ENCODE measurements around the gene RABIF.
A peak's percentile ranks its signal among the peaks of the same experiment; 100 is the strongest.
"Not testable (repeated sequence)": the region's sequence is repeated elsewhere in the genome, so short reads cannot be mapped to it uniquely, and the experiment has no call there.

Gene RABIF

DNA sequence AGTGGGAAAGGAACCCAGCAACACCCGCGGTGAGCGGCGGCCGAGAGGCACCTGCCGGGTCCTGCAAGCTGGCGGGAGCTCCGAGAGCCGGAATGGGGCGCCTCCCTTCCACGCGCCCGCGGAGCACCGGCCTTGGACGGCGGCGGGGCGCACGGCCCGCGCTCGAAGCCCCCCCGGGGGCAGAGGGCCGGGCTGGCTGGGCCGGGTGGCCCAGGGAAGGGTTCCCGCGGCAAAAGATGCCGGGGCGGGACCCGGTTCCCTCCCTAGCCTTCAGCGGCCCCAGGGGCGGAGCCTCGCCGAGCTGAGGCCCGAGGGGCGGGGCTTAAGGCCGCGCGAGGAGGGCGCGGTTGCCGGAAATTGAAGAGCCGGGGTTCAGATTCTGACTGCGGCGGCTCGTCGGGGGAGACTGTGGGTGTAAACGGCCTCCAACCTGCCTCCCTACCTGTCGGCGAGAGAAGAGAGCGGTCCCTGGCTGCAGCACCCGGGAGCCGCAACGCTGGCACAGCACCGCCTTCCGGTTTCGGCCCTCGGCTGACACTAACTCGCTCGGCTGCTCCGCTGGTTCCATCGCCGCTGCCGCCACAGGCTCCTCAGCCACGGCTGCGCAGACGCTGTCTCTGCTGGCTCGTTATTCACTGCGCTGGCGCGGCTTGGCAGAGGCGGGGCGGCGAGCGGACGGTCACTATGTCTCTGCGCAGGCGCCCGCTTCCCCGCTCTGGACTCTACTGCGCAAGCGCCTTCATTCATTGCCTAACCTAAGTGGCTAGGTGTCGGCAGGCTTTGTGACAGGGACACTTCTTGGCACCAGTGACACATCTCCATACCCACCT lies at the start of gene RABIF:
Gene RABIF (minus strand): TSS at position 619 of the 830 bp plus-strand sequence. CDS start 51 bp downstream, at position 568.
- DNase-seq: peak; percentile 99

DNA sequence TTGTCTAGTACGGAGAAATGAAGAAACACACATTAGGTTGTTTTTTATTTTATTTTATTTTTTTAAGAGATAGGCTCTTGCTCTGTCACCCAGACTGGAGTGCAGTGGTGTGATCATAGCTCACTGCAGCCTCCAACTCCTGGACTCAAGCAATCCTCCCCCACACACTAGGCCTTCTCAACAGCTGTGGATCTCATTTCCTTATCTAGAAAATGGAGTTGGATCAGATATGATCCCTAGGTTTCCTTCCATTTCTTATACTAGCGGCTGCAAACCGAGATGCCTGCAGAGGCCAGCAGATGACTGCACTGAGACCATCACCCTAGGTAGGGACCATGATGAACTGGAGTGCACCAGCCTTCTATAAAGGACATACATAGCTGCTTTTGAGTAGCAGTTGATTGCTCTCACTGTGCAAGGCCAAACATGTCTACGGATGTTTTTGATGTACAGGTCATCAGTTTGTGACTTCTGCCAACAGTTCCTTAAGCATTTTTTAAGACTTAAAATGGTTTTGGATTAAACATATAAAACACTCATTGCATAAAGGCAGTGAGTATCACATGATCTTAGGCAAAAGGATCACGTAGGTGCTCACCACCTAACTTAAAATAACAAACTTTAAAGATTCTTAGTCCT lies 49.5 kb upstream of the RABIF start:
- DNase-seq: no peak

DNA sequence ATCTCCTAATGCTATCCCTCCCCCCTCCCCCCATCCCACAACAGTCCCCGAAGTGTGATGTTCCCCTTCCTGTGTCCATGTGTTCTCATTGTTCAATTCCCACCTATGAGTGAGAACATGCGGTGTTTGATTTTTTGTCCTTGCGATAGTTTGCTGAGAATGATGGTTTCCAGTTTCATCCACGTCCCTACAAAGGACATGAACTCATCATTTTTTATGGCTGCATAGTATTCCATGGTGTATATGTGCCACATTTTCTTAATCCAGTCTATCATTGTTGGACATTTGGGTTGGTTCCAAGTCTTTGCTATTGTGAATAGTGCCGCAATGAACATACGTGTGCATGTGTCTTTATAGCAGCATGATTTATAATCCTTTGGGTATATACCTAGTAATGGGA lies 47.5 kb upstream of the RABIF start:
- DNase-seq: not testable (repeated sequence)

DNA sequence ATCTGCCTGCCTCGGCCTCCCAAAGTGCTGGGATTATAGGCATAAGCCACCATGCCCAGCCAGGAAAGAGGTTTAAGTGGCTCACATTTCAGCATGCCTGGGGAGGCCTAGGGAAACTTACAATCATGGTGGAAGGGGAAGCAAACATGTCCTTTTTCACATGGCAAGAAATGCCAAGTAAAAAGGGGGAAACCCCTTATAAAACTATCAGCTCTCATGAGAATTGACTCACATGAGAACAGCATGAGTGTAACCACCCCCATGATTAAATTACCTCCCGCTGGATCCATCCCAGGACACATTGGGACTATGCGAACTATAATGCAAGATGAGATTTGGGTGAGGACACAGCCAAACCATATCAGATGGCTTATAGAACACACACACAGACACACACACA lies 46.9 kb upstream of the RABIF start:
- DNase-seq: no peak

DNA sequence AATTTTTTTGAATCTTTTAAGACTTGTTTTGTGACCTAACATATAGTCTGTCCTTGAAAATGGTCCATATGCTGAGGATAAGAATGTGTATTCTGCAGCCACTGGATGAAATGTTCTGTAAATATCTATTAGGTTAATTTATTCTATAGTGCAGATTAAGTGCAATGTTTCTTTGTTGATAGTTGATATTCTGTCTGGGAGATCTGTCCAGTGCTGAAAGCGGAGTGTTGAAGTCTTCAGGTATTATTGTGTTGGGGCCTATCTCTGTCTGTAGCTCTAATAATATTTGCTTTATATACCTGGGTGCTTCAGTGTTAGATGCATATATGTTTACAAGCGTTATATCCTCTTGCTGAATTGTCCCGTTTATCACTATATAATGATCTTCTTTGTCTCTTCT lies 45.8 kb upstream of the RABIF start:
- DNase-seq: no peak

DNA sequence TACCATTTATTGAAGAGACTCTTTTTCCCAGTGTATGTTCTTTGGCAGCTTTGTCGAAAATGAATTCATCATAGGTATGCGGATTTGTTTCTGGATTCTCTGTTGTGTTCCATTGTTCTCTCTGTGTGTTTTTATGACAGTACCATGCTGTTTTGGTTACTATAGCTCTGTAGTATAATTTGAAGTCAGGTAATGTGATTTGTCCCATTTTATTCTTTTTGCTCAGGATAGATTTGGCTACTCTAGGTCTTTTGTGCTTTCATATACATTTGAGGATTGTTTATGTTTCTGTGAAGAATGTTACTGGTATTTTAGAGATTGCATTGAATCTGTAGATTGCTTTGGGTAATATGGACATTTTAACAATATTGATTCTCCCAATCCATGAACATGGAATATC lies 43.5 kb upstream of the RABIF start:
- no peak for DNase-seq

DNA sequence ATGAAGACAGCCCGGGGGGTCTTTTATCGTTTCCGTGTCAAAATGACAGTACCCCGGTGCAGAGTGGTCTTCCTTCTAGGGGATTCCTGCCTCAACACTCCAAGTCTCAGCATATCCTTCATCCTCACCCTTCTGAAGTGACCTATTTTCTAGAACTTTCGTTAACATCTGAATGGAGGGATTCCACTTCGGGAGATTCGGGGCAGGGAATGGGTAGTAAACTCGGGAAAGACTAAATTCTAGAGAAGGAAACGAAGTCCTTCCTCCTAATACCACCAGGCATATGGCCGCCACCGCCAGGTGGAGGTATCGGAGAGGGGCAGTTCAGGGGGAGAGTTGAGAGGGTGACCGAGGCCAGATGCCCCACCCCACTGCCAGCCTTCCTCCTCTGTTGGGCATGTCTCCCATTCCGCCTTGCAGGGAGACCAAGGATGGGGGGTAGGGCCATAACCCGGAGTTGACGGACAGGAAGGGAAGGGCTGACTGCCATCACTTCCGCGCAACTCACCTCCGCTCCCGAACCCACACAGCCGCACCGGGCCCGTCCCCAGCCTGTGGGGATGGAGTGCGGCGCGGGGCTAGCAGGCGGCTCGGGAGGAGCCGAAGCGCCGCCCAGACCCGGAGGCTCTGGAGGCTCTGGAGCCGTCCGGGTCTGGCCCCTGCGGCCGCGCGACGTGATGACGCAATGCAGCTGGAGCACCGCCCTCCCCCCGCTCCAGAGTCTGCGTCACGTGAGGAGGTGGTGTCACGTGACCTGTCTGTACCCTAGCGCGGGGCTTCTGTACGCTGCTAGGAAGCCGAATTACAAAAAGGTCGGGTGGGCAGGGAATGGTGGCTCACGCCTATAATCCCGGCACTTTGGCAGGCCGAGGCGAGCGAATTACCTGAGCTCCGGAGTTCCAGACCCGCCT lies 37.9 kb upstream of the RABIF start, which contains the start of gene KLHL12:
Gene KLHL12 (minus strand): TSS at position 654 of the 911 bp plus-strand sequence. CDS start 2,072 bp downstream, outside the sequence.
- peak; percentile 99 for DNase-seq

DNA sequence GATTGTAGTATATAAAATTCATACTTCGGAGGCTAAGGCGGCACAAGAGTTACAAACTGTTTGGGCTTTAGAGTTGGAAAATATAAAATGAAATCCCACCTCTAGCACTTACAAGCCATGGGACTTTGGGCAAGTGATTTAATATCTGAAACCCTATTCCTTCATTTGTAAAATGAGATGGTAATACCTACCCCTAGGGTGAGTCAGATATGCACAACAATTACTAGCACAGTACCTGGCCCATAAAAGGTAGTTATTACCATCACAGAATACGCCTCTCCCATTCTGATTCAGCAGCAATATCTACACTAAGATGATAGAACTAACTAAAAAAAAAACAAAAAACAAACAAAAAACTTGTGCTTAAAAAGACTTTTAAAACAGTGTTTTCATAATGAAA lies 34.6 kb upstream of the RABIF start:
- peak; percentile 40 for DNase-seq

DNA sequence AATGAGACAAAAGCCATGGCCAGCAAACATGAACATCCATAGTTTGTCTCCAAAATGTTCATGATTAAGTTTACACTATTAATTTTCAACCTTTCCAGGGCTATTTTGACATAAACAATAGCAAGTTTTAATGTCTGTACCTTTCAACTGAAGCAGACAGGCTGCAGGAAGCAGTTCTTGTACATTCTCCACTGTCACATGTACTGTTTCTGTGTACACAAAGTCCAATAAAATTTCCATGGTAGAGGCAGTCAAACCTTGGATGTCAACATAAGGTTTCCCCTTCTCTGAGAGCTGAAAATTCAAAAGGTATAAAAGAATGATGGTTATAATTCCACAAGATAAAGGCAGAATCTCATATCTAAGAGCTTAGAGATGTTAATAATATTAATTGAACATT lies 30.7 kb upstream of the RABIF start:
- DNase-seq: no peak

DNA sequence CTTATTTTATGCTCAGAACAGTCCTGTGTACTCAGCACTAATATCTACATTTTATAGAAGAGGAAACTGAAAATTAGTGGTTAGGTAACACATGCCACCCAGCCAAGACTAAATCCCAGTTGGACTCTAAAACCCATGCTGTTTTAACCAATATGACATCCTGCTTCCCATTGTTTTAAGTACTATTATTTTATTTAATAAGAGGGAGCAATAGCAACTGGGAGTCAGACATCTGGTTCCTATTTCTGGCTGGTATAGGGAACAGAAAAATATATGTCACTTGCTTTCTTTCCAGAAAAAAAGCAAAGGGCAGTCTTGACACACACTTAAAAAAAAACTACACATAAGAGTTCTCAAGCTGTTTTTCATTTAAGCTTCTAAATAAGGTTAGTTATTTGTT lies 26.2 kb upstream of the RABIF start:
- no peak for DNase-seq

DNA sequence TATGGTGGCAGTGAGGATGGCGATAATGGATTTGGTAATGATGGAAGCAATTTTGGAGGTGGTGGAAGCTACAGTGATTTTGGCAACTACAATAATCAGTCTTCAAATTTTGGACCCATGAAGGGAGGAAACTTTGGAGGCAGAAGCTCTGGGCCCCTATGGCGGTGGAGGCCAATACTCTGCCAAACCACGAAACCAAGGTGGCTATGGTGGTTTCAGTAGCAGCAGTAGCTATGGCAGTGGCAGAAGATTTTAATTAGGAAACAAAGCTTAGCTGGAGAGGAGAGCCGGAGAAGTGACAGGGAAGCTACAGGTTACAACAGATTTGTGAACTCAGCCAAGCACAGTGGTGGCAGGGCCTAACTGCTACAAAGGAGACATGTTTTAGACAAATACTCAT lies 23.5 kb upstream of the RABIF start:
- not testable (repeated sequence) for DNase-seq

DNA sequence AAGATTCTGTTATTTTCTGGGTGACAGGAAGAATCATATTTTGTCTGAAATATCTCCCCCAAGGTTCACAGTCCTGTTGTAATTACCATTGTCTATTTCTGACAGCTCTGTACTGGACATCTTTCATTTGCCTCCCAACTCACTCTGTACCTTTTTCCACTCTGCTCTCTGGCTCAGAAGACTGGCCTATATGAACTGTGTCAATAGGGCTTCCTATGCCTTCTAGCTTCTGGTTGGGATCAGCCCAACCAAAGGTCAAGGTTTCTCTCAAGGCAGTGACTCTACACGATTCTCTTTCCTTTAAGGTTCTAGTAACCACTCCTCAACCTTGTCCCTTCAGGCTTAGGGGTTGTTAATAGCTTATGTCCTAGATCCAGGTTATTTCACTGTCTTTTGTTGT lies 20.5 kb upstream of the RABIF start:
- no peak for DNase-seq

DNA sequence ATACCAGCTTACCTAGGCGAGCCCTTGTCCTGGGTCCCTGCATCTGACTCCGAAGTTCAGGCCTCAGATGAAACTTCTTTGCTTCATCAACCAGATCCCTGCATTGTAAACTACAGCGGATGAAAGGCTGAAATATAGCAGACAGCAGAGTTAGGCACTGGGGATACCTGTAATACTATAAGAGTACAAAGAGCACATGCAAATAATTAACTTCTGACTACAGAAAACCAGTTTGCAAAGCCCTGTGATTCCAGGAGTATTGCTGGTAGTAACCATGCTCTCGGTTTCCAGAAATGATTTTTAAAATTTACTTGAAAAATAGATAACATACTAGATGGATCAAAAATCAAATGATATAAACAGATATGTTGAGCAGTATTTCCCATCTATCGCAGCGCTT lies 20.0 kb upstream of the RABIF start:
- no peak for DNase-seq

DNA sequence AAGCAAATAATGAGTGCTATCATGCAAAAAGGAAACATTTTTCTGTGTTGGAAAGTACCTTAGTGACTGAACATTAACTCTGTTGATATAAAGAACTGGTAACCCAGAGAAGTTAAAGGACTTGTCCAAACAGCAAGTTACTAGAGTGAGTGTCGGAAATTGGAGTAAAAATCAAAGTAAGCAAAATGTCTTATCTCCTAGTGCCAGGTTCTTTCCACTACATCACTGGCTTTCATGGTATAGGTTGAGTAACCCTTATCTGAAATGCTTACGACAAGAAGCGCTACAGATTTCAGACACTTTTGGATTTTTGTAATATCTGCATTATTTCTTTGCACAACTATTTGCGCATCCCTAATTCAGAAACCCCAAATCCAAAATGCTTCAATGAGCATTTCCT lies 16.4 kb upstream of the RABIF start:
- no peak for DNase-seq

DNA sequence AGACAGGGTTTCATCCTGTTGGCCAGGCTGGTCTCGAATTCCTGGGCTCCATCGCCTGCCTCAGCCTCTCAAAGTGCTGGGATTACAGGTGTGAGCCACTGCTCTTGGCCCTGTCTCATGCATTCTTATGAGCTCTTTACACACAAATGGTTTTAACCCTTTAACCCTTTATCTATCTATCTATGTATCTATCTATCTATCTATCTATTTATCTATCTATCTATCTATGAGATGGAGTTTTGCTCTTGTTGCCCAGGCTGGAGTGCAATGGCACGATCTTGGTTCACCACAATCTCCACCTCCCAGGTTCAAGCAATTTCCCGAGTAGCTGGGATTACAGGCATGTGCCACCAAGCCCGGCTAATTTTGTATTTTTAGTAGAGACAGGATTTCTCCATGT lies 14.9 kb upstream of the RABIF start:
- DNase-seq: not testable (repeated sequence)

DNA sequence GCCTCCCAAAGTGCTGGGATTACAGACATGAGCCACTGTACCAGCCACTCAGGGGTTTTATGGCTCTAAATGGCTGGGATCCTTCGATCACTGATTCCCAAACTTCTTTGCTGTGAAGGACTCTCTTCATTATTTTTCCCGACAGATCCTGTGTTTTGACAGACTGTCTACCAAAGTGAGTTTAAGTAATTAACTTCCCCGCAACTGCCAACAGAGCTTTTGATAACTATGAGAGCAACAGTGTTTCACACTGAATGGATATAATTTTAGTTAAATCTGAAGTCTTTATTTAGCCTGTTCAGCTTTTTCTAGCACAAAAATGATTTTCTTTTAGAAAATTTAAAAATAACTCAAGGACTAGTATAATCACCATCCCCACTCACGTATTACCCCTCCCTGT lies 12.6 kb upstream of the RABIF start:
- DNase-seq: no peak

DNA sequence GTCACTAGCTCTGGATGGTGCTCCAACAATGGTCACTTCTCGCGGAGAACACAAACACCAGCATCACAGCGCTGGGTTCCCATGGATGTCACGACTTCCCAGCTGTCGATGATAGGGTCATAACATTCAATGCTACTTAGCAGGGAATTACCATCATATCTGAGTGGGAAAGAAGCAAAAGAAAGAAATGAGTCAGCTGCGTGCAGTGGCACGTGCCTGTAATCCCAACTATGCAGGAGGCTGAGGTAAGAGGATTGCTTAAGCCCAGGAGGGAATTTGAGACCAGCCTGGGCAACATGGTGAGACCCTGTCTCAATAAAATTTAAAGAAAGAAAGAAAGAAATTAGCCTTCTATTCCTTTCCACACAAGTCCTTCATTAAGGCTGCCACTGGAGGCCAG lies 3.6 kb upstream of the RABIF start:
- no peak for DNase-seq

DNA sequence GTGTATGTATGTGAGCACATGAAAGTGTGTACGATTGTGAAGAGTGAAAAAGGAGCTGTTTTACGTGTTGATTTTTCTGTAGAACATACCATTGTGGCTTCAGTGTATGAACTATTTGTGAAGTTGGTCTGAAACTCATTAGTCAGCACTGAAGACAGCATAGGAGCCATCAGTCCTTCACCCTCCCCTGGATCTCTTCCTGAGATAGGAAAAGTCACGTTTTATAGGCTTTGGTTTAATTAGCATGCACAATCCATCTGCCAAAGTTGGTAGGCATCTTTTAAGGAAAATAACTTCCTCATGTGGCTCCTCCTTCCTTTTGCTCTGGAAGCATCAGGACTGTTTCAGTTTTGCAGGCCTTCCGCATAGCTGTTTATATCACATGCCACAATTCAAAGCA lies 1.4 kb upstream of the RABIF start:
- DNase-seq: no peak

DNA sequence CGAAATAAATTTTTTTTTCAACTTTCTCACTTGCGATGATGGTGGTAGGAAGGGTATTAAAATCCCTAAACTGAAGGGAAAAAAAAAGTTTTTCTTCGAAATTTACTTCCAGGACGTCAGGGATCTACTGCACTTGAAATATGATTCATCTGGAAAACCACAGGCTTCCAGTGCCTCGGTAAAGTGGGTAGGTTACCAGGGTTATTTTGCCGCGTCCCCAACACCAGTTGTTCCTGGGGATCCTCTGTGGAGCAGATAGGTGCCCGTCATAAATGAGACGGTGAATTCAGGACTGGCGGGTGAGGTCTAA lies 773 bp downstream of the RABIF start:
- no peak for DNase-seq

DNA sequence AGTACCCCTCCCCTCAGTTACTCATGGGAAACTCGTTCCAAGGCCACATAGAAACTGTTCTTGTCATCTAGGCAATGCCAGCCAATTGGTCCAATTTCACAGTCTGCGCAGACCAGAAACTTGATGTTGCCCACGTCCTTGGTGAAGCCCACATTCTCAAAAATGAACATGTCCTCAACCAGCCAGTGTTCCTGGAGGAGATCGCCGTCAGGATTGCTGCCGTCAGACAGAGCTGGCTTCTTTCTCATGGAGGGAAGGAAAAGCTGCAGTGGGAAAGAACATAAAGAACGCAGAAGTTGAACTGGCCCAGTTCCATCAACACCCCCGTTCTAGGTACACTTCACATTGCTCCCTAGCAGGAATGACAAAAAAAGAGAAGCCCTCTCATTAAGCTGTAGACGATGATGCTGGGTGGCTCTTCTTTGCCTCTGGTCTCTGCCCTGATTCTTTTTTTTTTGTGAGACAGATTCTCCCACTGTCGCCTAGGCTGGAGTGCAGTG lies 7.9 kb downstream of the RABIF start:
- no peak for DNase-seq

DNA sequence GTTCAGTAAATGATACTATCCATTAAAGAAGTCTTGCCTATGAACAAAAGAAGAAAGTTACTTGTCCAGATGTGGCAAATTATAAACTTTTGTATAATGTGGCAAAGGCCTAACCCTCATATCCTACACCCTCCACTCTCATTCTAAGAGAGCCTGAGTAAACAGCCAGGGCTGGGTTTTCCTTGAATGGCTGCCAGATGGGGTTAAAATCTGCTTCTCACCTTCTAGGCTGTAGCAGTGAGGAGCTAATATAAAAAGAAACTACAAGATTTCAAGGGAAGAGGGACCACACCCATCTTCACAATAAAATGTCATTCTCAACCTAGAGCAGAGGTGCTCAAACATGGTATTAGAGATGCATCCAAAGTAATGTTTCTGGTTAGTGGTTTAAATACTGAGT lies 8.9 kb downstream of the RABIF start:
- DNase-seq: no peak

DNA sequence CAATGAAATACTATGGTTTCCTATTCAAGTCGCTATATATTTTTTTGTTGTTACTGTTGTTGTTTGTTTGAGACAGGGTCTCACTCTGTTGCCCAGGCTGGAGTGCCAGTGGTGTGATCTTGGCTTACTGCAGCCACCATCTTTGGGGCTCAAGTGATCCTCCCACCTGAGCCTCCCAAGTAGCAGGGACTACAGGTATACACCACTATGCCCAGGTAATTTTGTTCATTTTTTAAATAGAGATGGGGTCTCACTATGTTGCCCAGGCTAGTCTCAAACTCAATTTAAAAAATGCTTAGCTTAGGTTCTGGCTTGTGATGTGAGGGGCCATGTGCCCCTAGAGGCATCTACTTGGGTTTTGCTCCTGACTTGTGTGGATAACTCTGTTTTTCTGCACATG lies 9.8 kb downstream of the RABIF start:
- no peak for DNase-seq

DNA sequence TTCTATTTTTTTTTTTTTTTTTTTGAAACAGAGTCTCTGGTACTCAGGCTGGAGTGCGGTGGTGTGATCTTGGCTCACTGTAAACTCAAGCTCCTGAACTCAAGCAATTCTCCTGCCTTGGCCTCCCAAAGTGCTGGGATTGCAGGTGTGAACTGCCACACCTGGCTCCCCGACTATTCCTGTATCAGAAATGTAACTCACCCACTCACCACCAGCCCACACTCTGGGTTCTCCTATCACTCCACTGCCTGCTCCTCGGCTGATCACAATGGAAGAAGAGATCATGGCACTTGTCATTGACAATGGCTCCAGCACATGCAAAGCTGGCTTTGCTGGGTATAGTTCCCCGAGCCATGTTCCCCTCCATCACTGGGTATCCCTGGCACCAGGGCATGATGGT lies 15.9 kb downstream of the RABIF start:
- no peak for DNase-seq
